ENCODE results near the gene ORC4. TPM values are rescaled to one million over a fixed set of nuclear protein-coding genes. Genes with fewer than 3 reads are reported as not detected.

The ORC4 gene
- total and polyA plus RNA-seq, 2 of the 8 experiments (the other 6 are each of a cell fraction or from before 2014, with no cell fraction given): 22.7 to 63.7 TPM

GRCh38 chr2:147904051-147904450 is 116.5 kb downstream of the ORC4 start (continued):
- TF ChIP-seq JUND (IDR thresholded peaks at IDR 0.05; ENCODE audit: low read length) (no peak), KDM4A (IDR thresholded peaks at IDR 0.05; ENCODE audit: low read depth, low read length, severe bottlenecking) (no peak), POLR2A (IDR thresholded peaks at IDR 0.05; ENCODE audit: control extremely low read depth in 1 of 2, low read depth in 2 of 2, low read length in 2 of 2) (no peak)

Data from H1 (cell line).